ENCODE data around the gene MARCHF10.
"Not testable (repeated sequence)": the region's sequence is repeated elsewhere in the genome, so short reads cannot be mapped to it uniquely, and the experiment has no call there.

Gene MARCHF10

GRCh38 chr17:62696256-62696655 is 111.9 kb downstream of the MARCHF10 start:
- DNase-seq (ENCODE audit: low read depth) = no peak

GRCh38 chr17:62695093-62695738 is 112.9 kb downstream of the MARCHF10 start:
- not testable (repeated sequence) for DNase-seq (ENCODE audit: low read depth)

- no peak for DNase-seq (ENCODE audit: low read depth)
Measured at GRCh38 chr17:62693616-62694409, 114.3 kb downstream of the MARCHF10 start.

GRCh38 chr17:62692721-62693431 is 115.2 kb downstream of the MARCHF10 start:
- no peak for DNase-seq (ENCODE audit: low read depth)

GRCh38 chr17:62692159-62692651 is 115.9 kb downstream of the MARCHF10 start:
- DNase-seq (ENCODE audit: low read depth) = no peak

- DNase-seq (ENCODE audit: low read depth) = not testable (repeated sequence)
Measured at GRCh38 chr17:62691589-62691915, 116.6 kb downstream of the MARCHF10 start.

GRCh38 chr17:62690168-62690897 is 117.8 kb downstream of the MARCHF10 start:
- DNase-seq (ENCODE audit: low read depth) = no peak

GRCh38 chr17:62689441-62690167 is 118.5 kb downstream of the MARCHF10 start:
- DNase-seq (ENCODE audit: low read depth) = no peak

- no peak for DNase-seq (ENCODE audit: low read depth)
Measured at GRCh38 chr17:62688398-62689160, 119.5 kb downstream of the MARCHF10 start.

GRCh38 chr17:62687997-62688396 is 120.1 kb downstream of the MARCHF10 start:
- DNase-seq (ENCODE audit: low read depth) = no peak

GRCh38 chr17:62684179-62684578 is 123.9 kb downstream of the MARCHF10 start:
- no peak for DNase-seq (ENCODE audit: low read depth)

GRCh38 chr17:62681939-62682381 is 126.2 kb downstream of the MARCHF10 start:
- no peak for DNase-seq (ENCODE audit: low read depth)

- no peak for DNase-seq (ENCODE audit: low read depth)
Measured at GRCh38 chr17:62681061-62681938, 126.8 kb downstream of the MARCHF10 start.

- no peak for DNase-seq (ENCODE audit: low read depth)
Measured at GRCh38 chr17:62680541-62681052, 127.5 kb downstream of the MARCHF10 start.

- no peak for DNase-seq (ENCODE audit: low read depth)
Measured at GRCh38 chr17:62679866-62680377, 128.2 kb downstream of the MARCHF10 start.

GRCh38 chr17:62678214-62678919 is 129.7 kb downstream of the MARCHF10 start:
- DNase-seq (ENCODE audit: low read depth) = no peak

- no peak for DNase-seq (ENCODE audit: low read depth)
Measured at GRCh38 chr17:62676952-62677596, 131.0 kb downstream of the MARCHF10 start.

Data from GM04503 (cell line).